Tibial nerve (tissue), 4 donors: ENCODE results near the gene NEDD9. TPM values are rescaled to one million over a fixed set of nuclear protein-coding genes. Genes with fewer than 3 reads are reported as not detected.

Experiments used
- DNase-seq, 2 donors: peaks; one replicate each; pipeline ENCODE4 v3.0.0-alpha.2; 2019; ENCODE audit warnings: low spot score in 2 of 2
- H3K27ac ChIP-seq, 4 donors: fragments of 200-600 bp; sonication (generic) in 3 of 4; one replicate each; pipeline ENCODE4 v1.5.1; 2017 to 2019; ENCODE audit warnings: mild to moderate bottlenecking in 1 of 4
- H3K27me3 ChIP-seq, 2 donors: fragments of 200-600 bp; sonication (generic) in 1 of 2; one replicate each; pipeline versions ENCODE4 v1.5.1 to v1.6.0; 2017 to 2019
- H3K36me3 ChIP-seq, 3 donors: fragments of 200-600 bp; sonication (generic); one replicate each; pipeline ENCODE4 v1.5.1; 2018 to 2019
- H3K4me1 ChIP-seq, 4 donors: fragments of 200-600 bp; sonication (generic) in 3 of 4; one replicate each; pipeline ENCODE4 v1.5.1; 2017 to 2019
- H3K4me3 ChIP-seq, 4 donors: fragments of 200-600 bp; sonication (generic) in 3 of 4; one replicate each; pipeline ENCODE4 v1.5.1; 2017 to 2019; ENCODE audit warnings: mild to moderate bottlenecking in 1 of 4, moderate library complexity in 1 of 4
- H3K9me3 ChIP-seq, 4 donors: fragments of 200-600 bp; sonication (generic) in 3 of 4; one replicate each; pipeline ENCODE4 v1.5.1; 2017 to 2019
- EP300 ChIP-seq, 2 donors: sonication (generic); formaldehyde crosslinking; IDR thresholded peaks; one replicate each; pipeline ENCODE4 v1.6.1; 2017; ENCODE audit warnings: antibody characterized with exemption in 2 of 2, mild to moderate bottlenecking in 1 of 2
- POLR2A ChIP-seq, 2 donors: fragments of 450-650 bp; IDR thresholded peaks; one replicate each; pipeline ENCODE4 v1.6.1; 2017; ENCODE audit warnings: antibody characterized with exemption in 2 of 2, mild to moderate bottlenecking in 2 of 2, moderate library complexity in 2 of 2
- WGBS, 2 donors: methylation state at CpG; one replicate each; pipeline ENCODE4 v1.1.5; 2018; 5-methylcytosine and 5-hydroxymethylcytosine counted together
- total RNA-seq, 4 donors: library from RNA; depleted of rRNA; stranded (reverse); fragments of >200 nt; gene quantifications; one replicate each; pipeline ENCODE4 v1.1.0, GENCODE V29; 2016
- TF ChIP-seq, protein P1 (sequence below), 5 experiments: fragments of 200-600 bp in 3 of 5; fragments of 450-650 bp in 2 of 5; sonication (generic) in 3 of 5; IDR thresholded peaks; one replicate each; pipeline ENCODE4 v1.5.1; 2016 to 2019; ENCODE audit warnings: antibody characterized with exemption in 5 of 5, mild to moderate bottlenecking in 3 of 5, moderate library complexity in 2 of 5

Gene NEDD9
- total RNA-seq, 4 donors from 2014 or later: 107 to 205 (median 130) TPM

DNA sequence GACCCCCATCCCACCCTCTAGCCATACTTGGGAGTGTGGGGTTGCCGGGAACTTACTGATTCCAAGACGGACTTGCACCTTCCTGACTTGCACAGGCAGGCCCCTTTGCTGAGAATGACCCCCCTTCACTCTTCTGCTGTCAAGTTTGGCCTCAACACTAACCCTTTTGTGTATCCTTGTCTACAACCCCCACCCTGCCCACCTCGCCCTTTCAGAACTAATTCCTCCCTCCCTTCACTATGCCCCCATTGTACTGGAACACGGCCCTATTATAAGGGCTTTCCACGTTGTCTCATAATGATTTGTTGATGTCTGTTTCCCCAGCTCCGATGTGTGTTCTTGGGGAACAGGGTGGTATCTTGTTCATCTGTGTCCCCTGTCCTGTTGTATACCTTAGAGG, 4.4 kb upstream of the NEDD9 start:
- no peaks in the 10 kb centered on the region for H3K36me3 ChIP-seq
- H3K27ac ChIP-seq: peak overlapping the region; percentile 30 to 92 (median 58)
- DNase-seq: no peak
- no peaks in the 10 kb centered on the region for H3K9me3 ChIP-seq
- H3K27me3 ChIP-seq: no peaks in the 10 kb centered on the region
- 61 to 66% methylated on average over 6 of the region's 6 CpGs for WGBS, 2 donors
- peak overlapping the region in 1 of 4 donors; percentile 23 for H3K4me3 ChIP-seq
- H3K4me1 ChIP-seq: peaks cover 0 to 43% (median 20%) of the 10 kb centered on the region in 4 donors
- TF ChIP-seq EP300 (IDR thresholded peaks at IDR 0.05) (peak in 1 of 2 donors; percentile 26), POLR2A (IDR thresholded peaks at IDR 0.05) (no peak)
- TF ChIP-seq, protein P1, sequence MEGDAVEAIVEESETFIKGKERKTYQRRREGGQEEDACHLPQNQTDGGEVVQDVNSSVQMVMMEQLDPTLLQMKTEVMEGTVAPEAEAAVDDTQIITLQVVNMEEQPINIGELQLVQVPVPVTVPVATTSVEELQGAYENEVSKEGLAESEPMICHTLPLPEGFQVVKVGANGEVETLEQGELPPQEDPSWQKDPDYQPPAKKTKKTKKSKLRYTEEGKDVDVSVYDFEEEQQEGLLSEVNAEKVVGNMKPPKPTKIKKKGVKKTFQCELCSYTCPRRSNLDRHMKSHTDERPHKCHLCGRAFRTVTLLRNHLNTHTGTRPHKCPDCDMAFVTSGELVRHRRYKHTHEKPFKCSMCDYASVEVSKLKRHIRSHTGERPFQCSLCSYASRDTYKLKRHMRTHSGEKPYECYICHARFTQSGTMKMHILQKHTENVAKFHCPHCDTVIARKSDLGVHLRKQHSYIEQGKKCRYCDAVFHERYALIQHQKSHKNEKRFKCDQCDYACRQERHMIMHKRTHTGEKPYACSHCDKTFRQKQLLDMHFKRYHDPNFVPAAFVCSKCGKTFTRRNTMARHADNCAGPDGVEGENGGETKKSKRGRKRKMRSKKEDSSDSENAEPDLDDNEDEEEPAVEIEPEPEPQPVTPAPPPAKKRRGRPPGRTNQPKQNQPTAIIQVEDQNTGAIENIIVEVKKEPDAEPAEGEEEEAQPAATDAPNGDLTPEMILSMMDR (IDR thresholded peaks at IDR 0.05): no peak

DNA sequence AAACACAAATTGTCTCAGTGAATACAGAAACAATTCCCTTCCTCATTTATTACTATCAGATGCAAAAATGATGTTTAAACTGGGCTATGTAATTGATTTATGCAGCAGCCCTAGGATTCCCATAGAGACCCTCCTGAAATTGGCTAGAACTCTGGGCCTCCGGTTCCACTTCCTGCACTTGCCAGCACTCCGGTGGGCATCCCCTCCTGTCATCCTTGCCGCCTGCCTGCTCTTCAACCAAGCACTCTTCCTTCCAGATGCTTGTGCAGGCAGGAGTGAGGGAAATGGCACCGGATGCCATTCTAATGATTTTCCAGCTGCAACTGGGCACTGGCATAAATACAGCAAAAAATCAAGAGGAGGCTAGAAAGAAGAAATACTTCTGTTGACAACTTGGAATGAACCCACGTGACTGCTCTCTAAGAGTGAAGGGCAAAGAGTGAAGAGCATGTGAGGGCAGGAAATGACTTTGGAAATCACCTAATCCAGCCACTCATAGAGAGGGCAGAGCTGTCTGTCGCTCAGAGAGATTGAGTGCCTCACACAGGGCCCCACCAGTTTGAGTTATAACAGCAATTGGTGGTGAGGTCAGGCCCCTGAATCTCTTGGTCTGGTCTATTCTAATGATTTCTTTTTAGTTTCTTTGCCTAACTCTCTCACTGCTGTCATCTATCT, 3.7 kb upstream of the NEDD9 start:
- H3K4me1 ChIP-seq: peaks cover 0 to 36% (median 20%) of the 10 kb centered on the region in 4 donors
- no peaks in the 10 kb centered on the region for H3K36me3 ChIP-seq
- peak overlapping the region in 1 of 4 donors; percentile 23 for H3K4me3 ChIP-seq
- H3K27me3 ChIP-seq: no peaks in the 10 kb centered on the region
- no peak for DNase-seq
- H3K27ac ChIP-seq: peak overlapping the region; percentile 30 to 92 (median 58)
- 38 to 44% methylated on average over 6 of the region's 6 CpGs for WGBS, 2 donors
- H3K9me3 ChIP-seq: no peaks in the 10 kb centered on the region
- TF ChIP-seq POLR2A (IDR thresholded peaks at IDR 0.05): no peak
- TF ChIP-seq EP300 (IDR thresholded peaks at IDR 0.05): peak in 1 of 2 donors; percentile 44
- TF ChIP-seq, protein P1 (IDR thresholded peaks at IDR 0.05): no peak

DNA sequence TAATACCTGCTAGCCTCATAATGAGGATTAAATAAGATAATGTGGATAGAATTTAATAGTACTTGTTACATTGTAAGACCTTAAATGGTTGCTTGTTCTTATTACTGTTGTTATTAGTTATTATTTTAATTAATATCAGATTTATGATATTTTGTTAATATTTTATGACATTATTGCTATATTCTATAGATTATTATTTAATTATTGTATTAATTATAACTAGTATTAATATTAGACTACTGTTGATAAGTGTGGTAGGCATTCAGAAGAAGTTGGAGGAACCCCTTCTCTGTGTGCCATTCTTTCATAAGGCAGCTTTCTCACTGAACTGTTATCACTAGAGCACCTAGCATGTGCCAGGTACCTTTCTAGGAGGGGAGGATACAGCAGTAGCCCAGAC, 2.6 kb upstream of the NEDD9 start:
- no peaks in the 10 kb centered on the region for H3K36me3 ChIP-seq
- TF ChIP-seq, protein P1 (IDR thresholded peaks at IDR 0.05): no peak
- TF ChIP-seq EP300 (IDR thresholded peaks at IDR 0.05) (no peak), POLR2A (IDR thresholded peaks at IDR 0.05) (no peak)

DNA sequence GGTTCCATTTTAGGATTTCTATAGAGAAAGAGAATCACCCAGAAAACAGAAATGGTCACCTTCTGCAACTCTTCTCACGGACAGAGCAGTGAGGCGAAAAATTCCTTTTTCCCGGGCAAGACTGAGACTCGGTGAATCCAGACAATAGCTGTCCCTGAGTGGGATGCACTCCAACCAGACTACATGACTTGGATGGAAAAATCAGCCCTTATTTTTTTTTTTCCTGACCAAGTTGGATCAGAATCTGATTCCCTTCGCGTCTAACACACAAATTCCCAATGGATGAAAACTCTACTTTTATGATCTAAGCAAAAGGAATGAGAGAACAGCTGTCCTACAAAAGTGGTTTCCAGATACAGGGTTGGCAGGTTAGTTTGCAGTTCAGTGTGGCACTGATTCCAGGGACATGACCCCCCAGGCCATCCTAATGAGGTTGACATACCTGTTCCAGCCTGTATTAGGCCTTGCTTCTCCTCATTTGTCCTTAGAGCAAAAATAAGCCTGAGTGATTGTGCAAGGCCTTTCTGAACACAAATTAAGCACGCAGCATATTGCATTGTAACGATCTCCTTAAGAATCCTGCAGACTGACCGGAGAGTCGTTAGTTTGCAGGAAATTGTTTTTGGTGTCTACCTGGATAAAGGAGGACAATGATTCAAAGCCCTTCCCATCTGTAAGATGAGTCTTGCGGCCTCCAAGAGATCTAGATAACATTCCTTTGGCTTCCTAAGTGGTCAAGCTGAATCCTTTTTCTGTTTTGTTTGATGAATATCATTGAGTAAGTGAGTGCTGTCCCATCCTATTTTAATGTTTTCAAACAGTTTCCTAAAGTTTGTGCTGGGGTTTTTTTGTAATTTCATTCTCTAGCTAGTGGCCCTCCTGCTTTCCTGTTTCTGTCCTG, 1.5 kb upstream of the NEDD9 start:
- H3K27ac ChIP-seq: peak overlapping the region; percentile 73 to 96 (median 86)

More for the DNA sequence above, 2.6 kb upstream of the NEDD9 start:
- Histone ChIP-seq H3K9me3 (no peaks in the 10 kb centered on the region), H3K27me3 (no peaks in the 10 kb centered on the region), H3K27ac (peak overlapping the region in 2 of 4 donors; percentile 92 to 96), H3K4me3 (no peak overlapping the region), H3K4me1 (peaks cover 0 to 41% (median 20%) of the 10 kb centered on the region in 4 donors)
- no peak for DNase-seq

More for the DNA sequence above, 1.5 kb upstream of the NEDD9 start:
- TF ChIP-seq, protein P1 (IDR thresholded peaks at IDR 0.05): no peak
- peak overlapping the region in 2 of 4 donors; percentile 56 to 69 for H3K4me3 ChIP-seq
- no peaks in the 10 kb centered on the region for H3K36me3 ChIP-seq
- 69 to 76% methylated on average over 11 of the region's 11 CpGs for WGBS, 2 donors
- H3K4me1 ChIP-seq: peaks cover 0 to 51% (median 21%) of the 10 kb centered on the region in 4 donors
- H3K9me3 ChIP-seq: no peaks in the 10 kb centered on the region
- no peak for DNase-seq
- H3K27me3 ChIP-seq: no peaks in the 10 kb centered on the region
